DMS 273 (cell line): ENCODE measurements around the gene KRTAP13-2.

Experiments used
- DNase-seq: peaks from one replicate; lab custom pipeline; 2025; ENCODE audit not compliant: unreplicated experiment; lab: John Stamatoyannopoulos, UW

The KRTAP13-2 gene, protein sequence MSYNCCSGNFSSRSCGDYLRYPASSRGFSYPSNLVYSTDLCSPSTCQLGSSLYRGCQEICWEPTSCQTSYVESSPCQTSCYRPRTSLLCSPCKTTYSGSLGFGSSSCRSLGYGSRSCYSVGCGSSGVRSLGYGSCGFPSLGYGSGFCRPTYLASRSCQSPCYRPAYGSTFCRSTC

DNA sequence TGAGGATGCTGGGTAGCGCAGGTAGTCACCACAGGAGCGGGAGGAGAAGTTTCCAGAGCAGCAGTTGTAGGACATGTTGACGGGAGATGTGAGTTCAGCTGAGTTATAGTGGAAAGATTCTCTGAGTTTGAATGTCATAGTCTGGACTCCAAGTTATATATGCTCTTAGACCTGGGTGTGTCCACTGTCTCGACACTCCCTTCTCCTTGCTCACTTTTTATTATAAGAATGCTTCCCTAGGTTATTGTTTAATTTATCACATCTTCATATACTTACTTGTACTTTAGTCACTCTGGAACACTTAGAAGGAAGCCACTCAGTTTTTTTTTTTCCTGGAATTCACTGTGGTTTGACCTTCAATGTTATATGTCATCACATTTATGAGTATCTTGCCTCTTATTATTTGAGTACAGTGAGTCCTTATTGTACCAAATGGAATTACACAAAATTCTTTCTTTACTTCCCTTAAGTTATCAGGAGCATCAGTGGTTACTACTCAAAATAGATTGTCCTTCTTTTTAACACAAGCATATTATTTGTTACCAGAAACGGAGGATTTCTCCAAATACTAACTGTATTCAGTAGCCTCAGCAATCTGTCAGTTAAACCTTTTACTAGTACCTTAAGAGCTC lies at the start of gene KRTAP13-2:
Gene KRTAP13-2 (minus strand): TSS at position 133 of the 632 bp plus-strand sequence. CDS start 58 bp downstream, at position 75.
- DNase-seq = no peak

DNA sequence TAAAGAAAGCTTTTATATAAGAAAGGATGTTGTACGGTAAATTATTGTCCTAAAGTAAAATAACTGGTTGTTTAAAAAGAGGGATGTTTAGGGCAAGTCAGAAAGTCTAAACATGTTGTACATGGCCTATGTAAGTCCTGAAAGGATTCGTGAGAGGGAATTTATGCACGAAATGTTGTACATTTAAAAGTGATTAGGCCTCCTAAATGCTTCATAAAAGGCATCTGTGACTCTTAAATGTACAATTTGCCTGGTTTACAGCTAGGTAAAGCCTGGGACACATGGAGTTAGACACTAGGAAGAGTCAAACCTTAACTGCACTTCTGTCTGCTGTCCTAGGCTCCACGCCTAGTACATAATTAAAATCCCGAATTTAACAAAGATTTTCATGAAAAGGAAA lies 43.9 kb upstream of the KRTAP13-2 start:
- no peak for DNase-seq

DNA sequence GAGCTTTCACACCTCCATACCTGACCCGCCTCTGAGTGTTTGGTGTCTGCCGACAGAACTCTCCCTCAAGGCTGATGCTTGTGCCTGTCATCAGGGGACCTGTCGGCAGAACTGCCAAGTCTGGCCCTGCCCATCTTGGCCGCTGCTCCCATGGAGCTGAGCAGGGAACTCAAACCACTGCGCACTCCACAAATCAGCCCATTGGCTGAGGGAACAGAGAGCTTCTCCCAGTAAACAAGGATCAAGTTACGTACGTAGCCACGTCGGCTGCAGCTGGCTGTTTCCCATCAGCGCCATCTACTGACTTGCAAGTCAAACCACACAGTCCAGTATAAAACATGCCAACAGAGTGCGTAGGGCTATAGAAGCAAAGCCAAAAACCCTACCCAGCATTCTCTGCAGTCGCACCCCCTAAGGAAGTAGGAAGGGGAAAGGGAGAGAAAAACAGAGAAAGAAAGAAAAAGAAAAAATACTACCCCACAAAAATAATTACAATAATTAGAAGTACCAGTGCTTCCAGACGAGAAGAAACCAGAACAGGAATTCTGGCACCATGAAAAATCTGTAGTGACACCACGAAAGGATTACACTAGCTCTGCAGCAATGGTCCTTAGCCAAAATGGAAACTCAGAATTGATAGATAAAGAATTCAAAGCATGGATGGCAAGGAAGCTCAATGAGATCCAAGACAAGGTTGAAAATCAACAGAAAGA lies 36.9 kb upstream of the KRTAP13-2 start:
- DNase-seq = peak; percentile 83

DNA sequence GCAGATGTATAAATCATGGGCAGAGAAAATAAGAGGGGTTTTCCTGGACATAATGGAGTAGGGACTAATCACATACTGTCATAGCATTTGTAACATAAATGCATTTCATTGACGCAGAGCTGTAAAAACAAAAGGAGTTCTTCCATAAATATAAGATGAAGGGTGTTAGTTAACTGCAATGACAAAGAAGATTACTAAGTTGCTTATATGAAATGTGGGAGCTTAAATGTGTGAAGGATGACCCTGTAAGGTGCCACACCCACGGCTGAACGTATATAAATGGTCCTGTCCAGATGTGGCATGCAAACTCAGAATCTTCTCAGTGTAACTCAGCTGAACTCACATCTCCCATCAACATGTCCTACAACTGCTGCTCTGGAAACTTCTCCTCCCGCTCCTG lies 23.7 kb upstream of the KRTAP13-2 start, which contains the start of gene KRTAP13-1:
Gene KRTAP13-1 (plus strand): TSS at position 301 of the 400 bp plus-strand sequence. CDS start 56 bp downstream, at position 357.
- no peak for DNase-seq

DNA sequence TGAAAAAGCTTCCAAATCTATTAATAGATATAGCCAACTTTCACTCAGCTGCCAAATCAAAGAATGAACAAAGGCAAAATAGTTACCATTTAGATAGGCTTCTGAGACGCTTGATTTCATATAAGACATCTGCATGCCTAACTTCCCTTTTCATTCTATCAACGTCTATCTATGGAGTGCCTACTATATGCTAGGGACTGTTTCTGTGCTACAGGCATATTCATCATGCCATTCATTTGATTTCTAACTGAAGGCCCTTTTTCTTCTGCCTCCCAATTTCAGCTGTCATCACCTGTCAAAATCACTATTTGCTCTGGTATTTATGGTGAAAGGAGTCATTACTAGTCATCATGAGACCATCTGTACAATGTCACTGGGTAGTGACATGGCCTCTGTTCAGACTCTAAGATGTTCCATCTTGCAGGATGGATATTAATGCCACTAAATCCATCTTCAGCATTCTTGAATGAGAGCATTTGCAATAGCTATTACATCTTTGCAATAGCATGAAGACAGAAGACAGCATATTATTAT lies 19.5 kb upstream of the KRTAP13-2 start:
- no peak for DNase-seq

DNA sequence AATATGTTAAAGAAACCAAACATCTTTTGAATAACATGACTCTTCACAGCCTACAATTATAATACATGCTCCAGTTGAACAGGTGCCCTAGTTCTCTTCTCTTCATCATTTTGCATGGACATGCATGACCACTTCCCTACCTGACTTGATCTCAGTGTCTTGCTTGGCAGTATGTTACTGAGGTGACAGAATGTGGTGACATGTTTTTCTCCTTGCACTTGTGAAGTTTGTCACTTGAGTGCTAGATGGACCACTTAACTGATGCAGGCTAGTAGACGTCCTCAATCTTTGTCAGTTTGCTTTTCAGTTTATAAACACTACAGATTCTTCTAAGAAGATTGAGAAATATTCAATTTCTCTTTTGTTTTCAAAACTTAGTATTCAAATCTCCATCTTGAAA lies 10.1 kb upstream of the KRTAP13-2 start:
- DNase-seq = no peak

DNA sequence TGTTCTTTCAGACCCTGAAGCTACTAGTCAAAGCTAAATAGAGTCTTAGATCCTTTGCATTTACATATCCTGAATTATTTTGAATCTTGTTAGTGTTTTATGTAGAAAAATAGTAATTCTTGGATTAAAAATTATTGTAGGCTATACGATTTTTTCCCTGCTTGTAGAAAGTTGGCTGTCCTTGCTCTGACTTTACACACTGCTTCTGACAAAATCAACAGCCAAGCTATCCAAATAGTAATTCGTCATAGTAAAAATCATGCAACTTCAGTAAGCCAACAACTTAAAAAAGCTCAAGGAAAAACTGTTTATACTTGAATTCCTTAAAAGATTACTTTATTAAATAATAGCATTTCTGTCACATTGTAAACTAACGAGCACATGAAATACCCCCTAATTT lies 16.2 kb downstream of the KRTAP13-2 start:
- no peak for DNase-seq

DNA sequence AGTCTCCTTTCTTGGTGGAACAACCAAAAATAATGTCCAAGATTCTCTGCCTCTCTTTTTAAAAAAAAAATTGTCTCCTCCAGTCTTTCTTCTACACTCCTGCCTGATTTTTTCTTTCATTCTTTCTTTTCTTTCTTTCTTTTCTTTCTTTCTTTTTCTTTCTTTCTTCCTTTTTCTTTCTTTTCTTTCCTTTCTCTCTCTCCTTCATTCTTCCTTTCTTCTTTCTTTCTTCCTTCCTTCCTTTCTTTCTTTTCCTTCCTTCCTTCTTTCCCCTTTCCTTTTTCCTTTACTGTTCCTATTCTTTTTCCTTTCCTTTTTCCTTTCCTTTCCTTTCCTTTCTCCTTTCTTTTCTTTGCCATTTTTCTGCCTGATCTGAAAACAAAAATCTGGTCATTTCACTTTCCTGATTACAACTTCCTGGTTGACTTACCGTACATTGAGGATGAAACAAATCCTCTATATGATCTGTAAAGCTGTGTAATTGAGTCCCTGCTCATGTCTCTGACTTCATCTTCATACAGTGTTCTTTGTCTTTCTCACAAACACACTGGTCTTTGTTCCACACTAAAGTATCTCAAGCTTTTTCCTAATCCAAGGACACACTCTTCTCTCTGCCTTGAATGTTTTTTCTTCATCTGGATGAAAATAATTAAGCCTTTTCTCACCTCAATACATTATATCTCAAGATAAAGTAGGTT lies 17.6 kb downstream of the KRTAP13-2 start:
- DNase-seq = no peak

DNA sequence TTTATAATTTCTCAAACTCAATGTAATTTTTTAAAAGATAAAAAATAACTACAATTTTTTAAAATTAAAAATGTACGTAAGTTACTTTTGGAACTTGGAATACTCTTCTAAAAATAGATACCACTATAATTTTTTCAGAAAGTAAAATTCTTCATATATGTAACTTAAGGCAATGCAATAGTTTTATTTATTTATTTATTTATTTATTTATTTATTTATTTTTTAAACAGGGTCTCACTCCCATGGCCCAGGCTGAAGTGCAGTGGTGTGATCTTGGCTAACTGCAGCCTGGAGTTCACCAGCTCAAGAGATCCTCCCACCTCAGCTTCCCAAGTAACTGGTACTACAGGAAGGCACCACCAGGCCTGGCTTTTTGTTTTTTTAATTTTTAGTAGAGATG lies 20.5 kb downstream of the KRTAP13-2 start:
- no peak for DNase-seq

DNA sequence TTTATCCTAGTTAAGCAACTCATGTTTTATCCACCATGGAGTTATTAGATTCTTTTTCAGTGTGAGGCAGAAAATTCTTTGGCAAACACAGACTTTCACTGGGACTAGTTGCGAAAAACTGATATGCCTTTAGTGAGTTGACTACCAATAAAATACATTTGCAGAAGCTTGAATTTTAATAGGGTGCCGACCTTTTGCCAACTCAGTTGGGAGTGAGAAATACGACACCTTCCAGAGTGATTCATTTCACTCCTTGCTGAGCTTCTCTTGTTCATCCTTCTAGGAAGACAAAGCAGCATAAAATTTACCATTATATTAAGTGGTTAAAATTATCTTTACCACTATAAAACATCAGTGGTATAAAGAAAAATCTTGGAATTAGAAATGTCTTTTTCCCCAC lies 22.5 kb downstream of the KRTAP13-2 start:
- DNase-seq = no peak

DNA sequence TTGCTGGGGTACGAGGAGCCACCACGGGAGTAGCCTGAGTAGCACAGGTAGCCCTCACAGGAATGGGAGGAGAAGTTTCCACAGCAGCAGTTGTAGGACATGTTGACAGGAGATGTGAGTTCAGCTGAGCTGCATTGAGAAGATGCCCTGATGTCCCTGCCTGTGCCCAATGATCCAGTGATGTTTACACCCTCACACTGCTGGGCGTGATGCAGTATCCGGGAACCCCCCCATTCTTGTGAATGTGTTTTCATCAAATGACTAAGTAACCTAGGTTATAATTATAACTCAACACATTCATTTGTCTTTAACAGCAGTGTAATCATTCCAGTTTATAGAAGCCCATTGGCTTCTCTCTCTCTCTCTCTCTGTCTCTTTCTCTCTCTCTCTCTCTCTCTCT lies 23.6 kb downstream of the KRTAP13-2 start, which contains the start of gene KRTAP23-1:
Gene KRTAP23-1 (minus strand): TSS at position 101 of the 400 bp plus-strand sequence. CDS start 0 bp downstream, at position 101.
- DNase-seq = no peak

DNA sequence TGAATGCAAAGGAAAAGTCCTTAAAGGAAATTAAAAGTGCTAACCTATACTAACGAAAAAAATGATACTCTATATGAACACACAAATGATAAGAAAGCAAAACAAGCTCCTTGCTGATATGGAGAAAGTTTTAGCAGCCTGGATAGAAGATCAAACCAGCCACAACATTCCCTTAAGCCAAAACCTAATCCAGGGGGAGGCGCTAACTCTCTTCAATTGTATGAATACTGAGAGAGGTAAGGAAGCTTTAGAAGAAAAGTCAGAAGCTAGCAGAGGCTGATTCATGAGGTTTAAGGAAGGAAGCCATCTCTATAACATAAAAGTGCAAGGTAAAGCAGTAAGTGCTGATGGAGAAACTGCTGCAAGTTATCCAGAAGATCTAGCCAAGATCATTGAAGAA lies 27.1 kb downstream of the KRTAP13-2 start:
- no peak for DNase-seq

DNA sequence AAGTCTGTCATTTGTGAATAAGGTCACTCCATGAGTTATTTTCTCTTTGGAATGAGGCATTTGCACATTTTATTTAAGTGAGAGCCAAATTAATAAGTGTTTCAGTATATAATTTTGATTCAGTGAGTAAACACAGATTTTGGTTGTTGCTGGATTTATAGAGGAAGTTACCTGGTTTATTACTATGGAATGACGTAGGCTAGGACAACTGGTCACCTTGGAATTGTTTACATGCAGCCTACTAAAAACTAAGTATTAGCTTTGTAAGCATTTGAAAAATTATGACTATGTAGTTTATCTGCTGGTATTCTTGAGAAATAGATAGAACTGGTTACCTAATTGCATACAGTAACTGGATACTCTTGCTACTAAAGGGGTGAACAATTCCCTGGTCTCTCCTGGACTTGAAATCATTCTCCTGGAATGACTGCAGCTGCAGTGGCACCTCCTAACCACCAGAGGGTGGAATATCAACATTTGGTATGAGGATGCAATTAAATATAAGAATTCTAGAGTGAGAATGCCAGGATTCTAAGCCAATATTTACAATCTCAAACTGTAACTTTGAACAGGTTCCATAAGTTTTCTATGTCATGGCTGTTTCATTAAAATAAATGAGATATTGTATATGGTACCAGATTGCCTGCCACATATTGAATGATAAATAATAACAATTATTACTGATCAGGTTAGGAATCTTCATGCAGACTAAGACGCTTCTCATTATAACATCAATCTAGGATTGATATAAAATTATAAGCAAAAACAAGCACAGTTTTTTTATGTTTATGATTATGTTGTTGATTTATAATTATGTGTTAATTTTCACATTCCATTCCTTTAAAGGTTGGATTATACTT lies 31.1 kb downstream of the KRTAP13-2 start:
- DNase-seq = peak; percentile 62

DNA sequence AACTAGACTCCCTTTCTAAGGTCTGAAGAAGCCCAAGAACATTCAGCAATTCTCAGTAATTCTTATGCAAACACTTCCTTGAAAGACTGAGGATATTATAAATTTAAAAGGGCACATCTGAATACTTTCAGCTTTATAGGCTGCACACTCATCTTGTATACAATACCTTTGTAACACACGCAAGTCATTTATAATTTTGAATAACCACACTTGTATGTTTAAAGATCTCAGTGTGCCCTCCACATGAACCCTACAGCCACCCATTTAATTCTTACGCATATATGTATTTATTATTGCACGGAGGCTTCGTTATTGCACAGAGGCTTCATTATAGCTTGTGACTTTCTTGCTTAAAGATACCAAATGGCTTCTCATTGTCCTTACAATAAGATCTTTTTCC lies 33.4 kb downstream of the KRTAP13-2 start:
- no peak for DNase-seq

DNA sequence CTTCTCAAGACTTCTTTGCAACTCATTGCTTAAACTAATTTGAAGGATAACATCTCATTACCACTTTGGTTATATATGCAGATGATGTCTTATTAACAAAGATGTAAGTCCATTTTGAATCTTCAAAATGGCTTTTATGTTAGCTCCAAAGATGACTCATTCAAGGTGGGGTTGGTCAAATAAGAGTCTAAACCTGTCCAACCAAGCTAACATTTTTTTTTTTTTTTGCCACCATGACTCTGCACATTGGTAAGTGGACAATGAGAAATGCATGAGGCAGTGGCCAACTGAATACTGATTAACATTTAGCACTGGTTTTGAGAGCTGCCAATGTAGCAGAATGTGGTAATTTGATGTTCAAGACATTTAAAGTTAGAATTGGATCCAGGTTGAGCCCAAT lies 34.3 kb downstream of the KRTAP13-2 start:
- DNase-seq = no peak

DNA sequence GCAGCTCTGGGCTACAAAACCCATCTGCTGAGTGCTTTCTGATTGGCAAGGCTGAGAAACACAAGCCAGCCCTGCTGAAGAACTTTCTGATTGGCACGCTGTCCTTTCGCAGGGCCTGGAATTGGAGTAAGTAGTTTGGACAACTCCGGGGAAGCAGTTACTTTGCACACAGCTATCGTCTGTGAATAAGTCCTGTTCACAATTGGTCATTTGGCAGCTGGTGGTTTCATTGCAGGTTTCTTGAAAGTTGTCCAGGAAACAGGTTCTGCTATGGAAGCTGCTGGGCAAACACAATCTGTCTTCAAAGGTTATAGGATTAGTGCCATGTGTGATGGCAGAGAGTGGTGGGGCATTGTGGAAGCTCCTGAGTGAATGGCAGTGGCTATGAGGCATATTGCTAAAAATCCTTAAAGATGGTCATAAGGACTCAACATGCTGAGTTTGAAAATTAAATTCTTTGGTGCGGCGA lies 34.8 kb downstream of the KRTAP13-2 start, which contains the start of gene KRTAP27-1:
Gene KRTAP27-1 (minus strand): TSS at position 419 of the 469 bp plus-strand sequence. CDS start 26 bp downstream, at position 393.
- DNase-seq = no peak

DNA sequence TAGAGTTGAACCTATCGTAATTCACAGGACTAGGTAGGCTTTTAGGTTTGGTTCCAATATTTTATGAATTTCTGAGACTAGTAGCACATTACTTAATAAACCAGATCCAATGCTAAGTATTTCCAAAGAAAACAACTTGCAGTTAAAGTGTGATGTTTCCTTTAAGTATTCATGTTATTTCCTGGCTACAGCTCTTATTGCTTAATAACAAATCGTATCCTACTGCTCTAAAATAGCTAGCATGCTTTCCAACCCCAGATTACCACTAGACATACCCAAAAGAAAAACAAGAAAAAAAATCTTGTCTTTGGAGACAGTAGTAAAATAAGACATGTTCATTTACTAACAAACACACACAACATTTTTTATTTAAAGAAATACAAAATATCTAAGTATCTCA lies 35.5 kb downstream of the KRTAP13-2 start:
- no peak for DNase-seq

DNA sequence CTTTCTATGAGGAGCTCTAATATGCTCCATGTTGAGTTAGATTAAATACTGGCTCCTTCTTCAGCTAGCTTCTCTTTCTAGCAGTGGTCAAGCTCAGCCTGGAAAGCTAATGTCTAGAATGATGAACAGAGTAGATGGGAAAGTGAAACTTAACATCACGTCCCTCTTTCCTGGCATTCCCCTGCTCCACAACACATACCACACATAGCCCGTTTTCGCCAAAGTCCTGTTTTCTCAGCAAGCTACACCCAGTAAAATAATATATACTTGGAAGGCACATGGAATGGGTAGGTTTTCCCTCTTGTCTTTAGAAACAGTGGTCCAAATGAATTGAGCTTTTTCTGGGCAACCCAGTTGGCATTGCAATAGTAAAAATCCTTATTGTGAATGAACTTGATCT lies 38.3 kb downstream of the KRTAP13-2 start:
- DNase-seq = no peak

DNA sequence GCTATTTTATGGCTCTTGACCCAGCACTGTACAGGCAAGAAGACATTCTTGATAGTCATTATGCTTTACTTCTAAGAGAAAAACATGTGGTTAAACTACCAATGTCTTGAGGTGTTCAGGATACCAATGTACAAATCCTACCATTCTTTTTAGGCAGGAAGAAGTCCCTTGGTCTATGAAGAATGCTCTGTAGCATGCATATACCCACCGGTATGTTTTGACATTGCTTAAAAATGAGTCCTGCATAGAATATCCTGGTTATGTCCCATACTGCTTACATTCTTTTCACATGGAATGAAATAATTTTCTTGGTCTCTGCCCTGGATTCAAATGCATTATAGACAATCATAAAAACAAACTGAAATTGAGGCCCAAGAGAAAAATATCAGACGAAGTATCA lies 39.4 kb downstream of the KRTAP13-2 start:
- DNase-seq = no peak
